Omental fat pad (tissue), 4 donors: Measurements from ENCODE around the gene TMEM245. TPM values are rescaled to one million over a fixed set of nuclear protein-coding genes. Genes with fewer than 3 reads are reported as not detected.

Experiments
- ATAC-seq: fragments of 150-250 bp; one replicate; pipeline ENCODE4 v1.9.1; 2016; ENCODE audit warnings: mild to moderate bottlenecking, moderate library complexity; ENCODE audit not compliant: low FRiP score
- DNase-seq: peaks from one replicate; pipeline ENCODE4 v3.0.0-alpha.2; 2019; ENCODE audit warnings: low spot score
- total RNA-seq, 4 donors: library from RNA; depleted of rRNA; stranded (reverse); fragments of >200 nt; gene quantifications; one replicate each; pipeline ENCODE4 v1.1.0, GENCODE V29; 2016
- TF ChIP-seq, protein P1 (sequence below), 3 donors: fragments of 450-650 bp; IDR thresholded peaks; one replicate each; pipeline ENCODE4 v1.5.1; 2016 to 2017; ENCODE audit warnings: antibody characterized with exemption in 3 of 3, mild to moderate bottlenecking in 3 of 3, moderate library complexity in 2 of 3

TMEM245 gene
- total RNA-seq, 4 donors from 2014 or later, result 64.8 to 91.5 (median 76.5) TPM

DNA sequence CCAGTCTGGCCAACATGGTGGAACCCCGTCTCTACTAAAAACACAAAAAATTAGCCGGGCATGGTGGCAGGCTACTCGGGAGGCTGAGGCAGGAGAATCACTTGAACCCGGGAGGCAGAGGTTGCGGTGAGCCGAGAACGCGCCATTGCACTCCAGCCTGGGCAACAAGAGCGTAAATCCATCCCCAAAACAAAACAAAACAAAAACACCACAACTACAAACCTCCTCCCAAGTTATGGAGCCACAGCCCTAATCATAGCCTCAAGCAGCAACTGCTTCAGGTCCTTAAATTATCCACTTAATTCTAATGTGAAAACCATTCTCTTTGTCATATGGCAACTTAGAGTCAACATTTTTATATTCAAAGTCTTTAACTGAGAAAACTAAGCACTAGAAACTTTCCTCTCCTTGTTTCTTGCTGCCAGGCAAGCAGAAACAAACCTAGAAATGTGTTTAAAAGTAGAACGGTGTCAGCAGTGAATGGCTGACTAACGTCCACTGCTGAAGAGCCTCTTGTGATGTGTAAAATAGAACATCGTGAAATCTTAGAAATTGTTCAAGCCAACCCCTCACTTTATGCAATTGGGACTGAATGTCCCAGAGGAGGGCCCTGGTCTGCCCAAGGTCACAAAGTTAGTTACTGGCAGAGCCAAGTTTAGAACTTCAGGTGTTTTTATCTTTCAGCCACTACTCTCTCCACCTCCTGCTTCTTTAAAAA is 5.7 kb downstream of the TMEM245 start:
- ATAC-seq (no peak), DNase-seq (no peak)
- TF ChIP-seq, protein P1, sequence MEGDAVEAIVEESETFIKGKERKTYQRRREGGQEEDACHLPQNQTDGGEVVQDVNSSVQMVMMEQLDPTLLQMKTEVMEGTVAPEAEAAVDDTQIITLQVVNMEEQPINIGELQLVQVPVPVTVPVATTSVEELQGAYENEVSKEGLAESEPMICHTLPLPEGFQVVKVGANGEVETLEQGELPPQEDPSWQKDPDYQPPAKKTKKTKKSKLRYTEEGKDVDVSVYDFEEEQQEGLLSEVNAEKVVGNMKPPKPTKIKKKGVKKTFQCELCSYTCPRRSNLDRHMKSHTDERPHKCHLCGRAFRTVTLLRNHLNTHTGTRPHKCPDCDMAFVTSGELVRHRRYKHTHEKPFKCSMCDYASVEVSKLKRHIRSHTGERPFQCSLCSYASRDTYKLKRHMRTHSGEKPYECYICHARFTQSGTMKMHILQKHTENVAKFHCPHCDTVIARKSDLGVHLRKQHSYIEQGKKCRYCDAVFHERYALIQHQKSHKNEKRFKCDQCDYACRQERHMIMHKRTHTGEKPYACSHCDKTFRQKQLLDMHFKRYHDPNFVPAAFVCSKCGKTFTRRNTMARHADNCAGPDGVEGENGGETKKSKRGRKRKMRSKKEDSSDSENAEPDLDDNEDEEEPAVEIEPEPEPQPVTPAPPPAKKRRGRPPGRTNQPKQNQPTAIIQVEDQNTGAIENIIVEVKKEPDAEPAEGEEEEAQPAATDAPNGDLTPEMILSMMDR (IDR thresholded peaks at IDR 0.05), result no peak

DNA sequence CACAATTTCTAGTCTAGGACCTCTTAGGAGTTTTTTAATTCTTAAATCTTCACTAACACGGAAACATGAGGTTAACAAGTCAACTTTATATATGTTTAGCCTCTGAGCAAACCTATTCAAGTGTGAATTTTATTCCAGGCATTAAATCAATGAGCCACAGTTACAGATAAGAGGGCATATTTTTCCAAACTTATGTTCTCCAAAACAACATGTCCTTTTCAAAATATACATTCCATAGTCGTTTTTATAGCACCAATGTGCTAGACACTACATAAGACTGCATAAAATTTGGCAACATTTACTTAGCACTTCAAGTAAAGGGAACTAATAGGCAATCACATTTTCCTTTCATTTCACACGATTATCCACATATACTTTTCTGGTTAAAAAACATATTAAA is 6.5 kb downstream of the TMEM245 start:
- ATAC-seq, result no peak
- TF ChIP-seq, protein P1 (IDR thresholded peaks at IDR 0.05), result no peak
- no peak for DNase-seq

DNA sequence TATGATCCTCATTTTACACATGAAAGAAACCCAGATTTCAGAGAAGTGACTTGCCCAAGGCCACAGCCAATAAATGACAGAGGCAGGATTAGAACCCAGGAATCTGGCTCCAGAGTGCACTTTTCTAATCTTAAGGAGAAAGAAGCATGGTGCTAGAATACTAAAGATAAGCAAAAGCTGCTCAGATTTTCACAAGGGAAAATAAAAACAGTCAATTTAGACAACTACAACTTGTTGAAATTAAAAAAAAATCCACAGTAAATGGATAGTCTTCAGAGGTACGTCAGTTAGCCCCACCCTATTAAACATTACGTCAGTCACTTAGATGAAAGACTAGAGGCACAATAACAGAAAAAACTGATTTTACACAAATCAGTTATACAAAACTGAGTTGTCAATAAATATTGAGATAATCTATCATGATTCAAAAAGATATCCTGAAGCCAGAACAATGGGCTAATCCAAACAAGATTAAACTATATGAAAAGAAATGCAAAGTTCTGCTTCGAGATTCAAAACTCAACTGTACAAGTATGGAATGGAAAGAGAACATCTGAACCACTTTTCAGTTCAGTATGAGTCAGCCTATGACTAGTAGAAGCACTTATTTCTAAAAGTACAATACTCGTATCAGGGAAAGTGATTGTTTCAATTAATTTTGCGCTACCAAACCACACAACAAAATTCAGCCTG is 9.3 kb downstream of the TMEM245 start:
- TF ChIP-seq, protein P1 (IDR thresholded peaks at IDR 0.05), result no peak
- ATAC-seq, result peak; percentile 54
- no peak for DNase-seq

DNA sequence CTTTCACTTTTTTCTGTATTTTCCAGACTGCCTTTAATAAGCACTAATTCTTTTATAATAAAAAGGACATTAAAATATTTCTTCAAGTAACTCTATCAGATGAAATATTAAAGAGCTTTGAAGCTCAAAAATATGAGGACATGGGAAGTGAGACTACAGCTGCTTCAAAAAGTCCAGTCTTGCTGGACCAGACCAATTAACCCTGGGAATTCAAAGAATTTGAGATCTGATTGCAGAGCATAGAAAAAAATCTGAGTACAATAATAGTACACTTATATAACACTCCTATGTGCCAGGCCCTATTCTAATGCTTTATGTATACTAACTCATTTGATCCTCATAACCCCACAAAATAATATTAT is 9.8 kb downstream of the TMEM245 start:
- ATAC-seq, result no peak
- TF ChIP-seq, protein P1 (IDR thresholded peaks at IDR 0.05), result no peak
- no peak for DNase-seq

DNA sequence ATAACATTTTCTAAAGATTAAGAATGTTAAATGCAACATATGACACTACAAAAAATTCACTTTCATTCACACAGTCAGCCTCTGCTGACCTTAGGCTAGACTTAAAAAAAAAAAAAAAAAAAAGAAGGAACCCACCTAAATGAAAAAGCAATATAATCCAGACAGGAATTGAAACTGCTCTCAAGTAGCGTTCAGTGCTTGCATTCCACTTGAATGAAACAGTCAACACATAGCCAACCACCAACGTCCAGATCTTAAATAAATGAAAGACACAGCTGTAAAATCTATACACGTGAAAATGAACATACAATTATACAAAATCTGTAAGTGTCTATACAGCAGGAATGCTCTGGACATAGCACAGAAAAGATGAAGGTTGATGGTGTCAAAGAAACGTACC is 11.4 kb downstream of the TMEM245 start:
- DNase-seq, result no peak
- TF ChIP-seq, protein P1 (IDR thresholded peaks at IDR 0.05), result no peak
- no peak for ATAC-seq

DNA sequence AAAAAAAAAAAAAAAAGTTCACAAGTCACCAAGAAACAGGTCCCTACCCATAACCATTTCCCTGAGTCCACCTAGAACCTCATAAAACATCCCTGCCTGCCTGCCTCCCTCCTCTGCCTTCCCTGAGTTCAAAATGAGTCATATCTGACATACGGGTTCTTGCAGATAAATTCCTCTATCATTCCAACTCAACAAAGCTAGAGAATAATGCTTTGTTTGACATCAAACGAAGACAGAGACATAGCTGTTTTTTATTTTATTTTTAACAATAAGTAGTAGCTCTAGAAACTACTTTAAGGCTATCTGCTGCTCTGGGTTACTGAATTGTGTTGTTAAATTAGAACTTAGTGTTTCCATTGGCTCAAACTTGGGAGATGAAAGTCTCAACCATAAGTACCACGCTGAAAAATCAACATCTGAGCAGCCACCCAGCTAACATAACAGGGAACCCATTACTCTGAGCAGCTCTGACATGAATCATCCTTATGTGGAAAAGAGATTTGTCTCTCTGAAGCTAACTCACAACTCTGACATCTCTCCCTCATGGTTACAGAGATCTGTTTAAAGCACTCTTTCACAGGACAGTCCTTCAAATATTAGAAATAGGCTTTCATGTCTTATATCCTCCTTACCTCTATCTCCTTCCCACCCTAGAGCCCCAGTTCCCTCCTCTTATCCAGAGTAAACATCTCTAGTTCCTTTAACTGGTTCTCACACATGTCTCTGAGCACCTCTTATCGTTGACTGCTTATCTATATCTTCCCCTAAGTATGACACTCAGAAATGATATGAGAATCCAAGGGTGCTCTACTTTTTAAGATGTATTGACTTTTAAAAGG is 12.1 kb downstream of the TMEM245 start:
- DNase-seq, result no peak
- peak; percentile 63 for ATAC-seq
- TF ChIP-seq, protein P1 (IDR thresholded peaks at IDR 0.05), result no peak
